Fibroblast of lung (primary cell): ENCODE data around the gene RBM33. TPM values are rescaled to one million over a fixed set of nuclear protein-coding genes. Genes with fewer than 3 reads are reported as not detected.
A peak's percentile ranks its signal among the peaks of the same experiment; 100 is the strongest.

Experiments
- DNase-seq, 2 donors: peaks; one replicate each; pipeline versions ENCODE4 v3.0.0 to v3.0.0-alpha.2; 2010; ENCODE audit warnings: low read depth in 2 of 2
- H2AFZ ChIP-seq: 2 replicates; pipeline ENCODE4 v1.5.1; 2012; ENCODE audit warnings: low read length, control low read depth, inconsistent platforms
- H3K27ac ChIP-seq: 2 replicates; pipeline ENCODE4 v1.5.1; 2011; ENCODE audit warnings: low read length, control low read depth; ENCODE audit not compliant: insufficient read depth
- H3K27me3 ChIP-seq: 2 replicates; pipeline ENCODE4 v1.5.1; 2011; ENCODE audit warnings: mild to moderate bottlenecking, low read length; ENCODE audit not compliant: control insufficient read depth, insufficient read depth
- H3K36me3 ChIP-seq: 2 replicates; pipeline ENCODE4 v1.5.1; 2011; ENCODE audit warnings: low read length; ENCODE audit not compliant: control insufficient read depth, insufficient read depth
- H3K4me1 ChIP-seq: 2 replicates; pipeline ENCODE4 v1.5.1; 2011; ENCODE audit warnings: low read length; ENCODE audit not compliant: control insufficient read depth, insufficient read depth; ENCODE audit errors: extremely low read depth
- H3K4me2 ChIP-seq: 2 replicates; pipeline ENCODE4 v1.5.1; 2011; ENCODE audit warnings: low read length, control low read depth; ENCODE audit not compliant: insufficient read depth; ENCODE audit errors: extremely low read depth
- H3K4me3 ChIP-seq, 4 experiments: fragments of 200-600 bp in 1 of 4; sonication (generic) in 1 of 4; replicated peaks in 1 of 4; 2 replicates each; pipeline ENCODE4 v1.5.1; 2011 to 2016; ENCODE audit warnings: low read length in 4 of 4, low read depth in 3 of 4, mild to moderate bottlenecking in 3 of 4, control low read depth in 2 of 4, inconsistent platforms in 1 of 4, mixed read lengths in 1 of 4; ENCODE audit not compliant: insufficient read depth in 1 of 4; ENCODE audit errors: control extremely low read depth in 1 of 4
- H3K79me2 ChIP-seq: 2 replicates; pipeline ENCODE4 v1.5.1; 2012; ENCODE audit warnings: mild to moderate bottlenecking, low read length, inconsistent platforms; ENCODE audit not compliant: control insufficient read depth, insufficient read depth
- H3K9ac ChIP-seq: 2 replicates; pipeline ENCODE4 v1.5.1; 2011; ENCODE audit warnings: mild to moderate bottlenecking, low read length, control low read depth; ENCODE audit not compliant: insufficient read depth
- H3K9me3 ChIP-seq: 2 replicates; pipeline ENCODE4 v1.5.1; 2012; ENCODE audit warnings: low read depth, low read length; ENCODE audit not compliant: control insufficient read depth, insufficient read depth
- H4K20me1 ChIP-seq: 2 replicates; pipeline ENCODE4 v1.5.1; 2011; ENCODE audit warnings: low read length; ENCODE audit not compliant: control insufficient read depth, insufficient read depth; ENCODE audit errors: extremely low read depth
- EZH2 ChIP-seq: IDR thresholded peaks from 2 replicates; pipeline ENCODE4 v1.5.1; 2012; ENCODE audit warnings: low read length, control low read depth, mild to moderate bottlenecking; ENCODE audit errors: missing control alignments
- polyA plus RNA-seq, 2 donors: library from polyadenylated mRNA; depleted of rRNA in 1 of 2; stranded (reverse) in 1 of 2; unstranded in 1 of 2; fragments of >200 nt; gene quantifications; 2 replicates each; pipeline ENCODE4 v1.2.1, GENCODE V29; 2011 to 2012; ENCODE audit warnings: missing spikeins in 1 of 2
- total RNA-seq: library from RNA; depleted of rRNA; stranded (reverse); fragments of >200 nt; gene quantifications from 2 replicates; pipeline ENCODE4 v1.2.1, GENCODE V29; 2014
- TF ChIP-seq, protein P1 (sequence below), 2 donors: IDR thresholded peaks in 1 of 2; conservative IDR thresholded peaks in 1 of 2; 1 replicate in 1 of 2; 2 replicates in 1 of 2; pipeline ENCODE4 v1.5.1; 2011 to 2012; ENCODE audit warnings: low read length in 2 of 2, control low read depth in 1 of 2, inconsistent platforms in 1 of 2, low read depth in 1 of 2, mild to moderate bottlenecking in 1 of 2

RBM33 gene
- total and polyA plus RNA-seq, 2 donors (not counting 1 experiment from before 2014, with no cell fraction given), result 6.9 to 33.2 TPM

DNA sequence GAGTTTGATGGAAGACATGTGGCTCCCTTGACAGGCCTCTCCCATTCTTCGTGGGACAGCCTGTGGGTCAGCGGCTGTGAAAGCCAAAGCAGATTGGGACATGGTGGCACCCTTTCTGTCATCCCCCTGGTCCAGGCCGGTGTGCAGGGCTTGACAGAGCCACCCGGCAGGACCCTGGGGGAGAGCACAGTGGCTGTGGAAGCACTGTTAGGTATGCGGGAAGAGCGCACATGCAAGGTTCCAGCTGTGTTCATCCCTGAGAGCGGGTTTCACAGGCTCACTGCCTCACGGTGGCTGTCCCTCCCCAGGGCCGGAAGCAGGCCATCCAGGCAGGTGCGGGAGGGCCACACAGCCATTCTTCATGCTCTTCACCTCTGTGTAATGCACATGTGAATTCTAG is 138.0 kb downstream of the RBM33 start:
- H3K4me2 ChIP-seq, result no peak overlapping the region
- H3K9me3 ChIP-seq, result no peaks in the 10 kb centered on the region
- no peak overlapping the region for H3K4me3 ChIP-seq
- H3K27me3 ChIP-seq, result no peaks in the 10 kb centered on the region
- H3K9ac ChIP-seq, result no peak overlapping the region
- no peak overlapping the region for H2AFZ ChIP-seq
- H3K4me1 ChIP-seq, result peaks cover 2% of the 10 kb centered on the region
- DNase-seq, result no peak
- no peaks in the 10 kb centered on the region for H3K79me2 ChIP-seq
- no peaks in the 10 kb centered on the region for H4K20me1 ChIP-seq
- H3K27ac ChIP-seq, result no peak overlapping the region
- no peak for TF ChIP-seq EZH2
- TF ChIP-seq, protein P1, sequence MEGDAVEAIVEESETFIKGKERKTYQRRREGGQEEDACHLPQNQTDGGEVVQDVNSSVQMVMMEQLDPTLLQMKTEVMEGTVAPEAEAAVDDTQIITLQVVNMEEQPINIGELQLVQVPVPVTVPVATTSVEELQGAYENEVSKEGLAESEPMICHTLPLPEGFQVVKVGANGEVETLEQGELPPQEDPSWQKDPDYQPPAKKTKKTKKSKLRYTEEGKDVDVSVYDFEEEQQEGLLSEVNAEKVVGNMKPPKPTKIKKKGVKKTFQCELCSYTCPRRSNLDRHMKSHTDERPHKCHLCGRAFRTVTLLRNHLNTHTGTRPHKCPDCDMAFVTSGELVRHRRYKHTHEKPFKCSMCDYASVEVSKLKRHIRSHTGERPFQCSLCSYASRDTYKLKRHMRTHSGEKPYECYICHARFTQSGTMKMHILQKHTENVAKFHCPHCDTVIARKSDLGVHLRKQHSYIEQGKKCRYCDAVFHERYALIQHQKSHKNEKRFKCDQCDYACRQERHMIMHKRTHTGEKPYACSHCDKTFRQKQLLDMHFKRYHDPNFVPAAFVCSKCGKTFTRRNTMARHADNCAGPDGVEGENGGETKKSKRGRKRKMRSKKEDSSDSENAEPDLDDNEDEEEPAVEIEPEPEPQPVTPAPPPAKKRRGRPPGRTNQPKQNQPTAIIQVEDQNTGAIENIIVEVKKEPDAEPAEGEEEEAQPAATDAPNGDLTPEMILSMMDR (conservative IDR thresholded peaks at IDR 0.05 in 1 of 2, IDR thresholded peaks at IDR 0.05 in 1 of 2; ENCODE audit: low read depth in 1 of 2, low read length in 2 of 2), result no peak
- peaks cover 5% of the 10 kb centered on the region for H3K36me3 ChIP-seq

DNA sequence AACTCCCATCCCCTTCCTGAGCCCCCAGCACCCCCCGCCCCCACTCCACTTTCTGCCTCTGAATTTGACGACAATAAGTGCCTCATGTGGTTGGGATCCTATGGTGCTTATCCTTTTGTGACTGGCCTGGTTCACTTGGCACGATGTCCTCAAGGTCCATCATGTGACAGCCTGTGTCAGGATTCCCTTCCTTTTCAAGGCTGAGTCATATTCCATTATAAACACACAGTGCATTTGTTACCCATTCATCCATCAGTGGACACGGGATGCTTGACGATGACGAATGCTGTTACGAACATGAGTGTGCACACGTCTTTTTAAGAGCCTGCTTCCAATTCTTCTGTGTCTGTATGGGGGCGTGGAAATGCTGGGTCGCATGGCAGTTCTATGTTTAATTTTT is 141.1 kb downstream of the RBM33 start:
- Histone ChIP-seq H3K27ac (no peak overlapping the region), H3K9me3 (no peaks in the 10 kb centered on the region), H3K9ac (no peak overlapping the region), H3K4me1 (peaks cover 2% of the 10 kb centered on the region), H3K36me3 (peaks cover under 1% of the 10 kb centered on the region), H4K20me1 (no peaks in the 10 kb centered on the region), H3K79me2 (no peaks in the 10 kb centered on the region), H3K4me3 (no peak overlapping the region), H3K27me3 (no peaks in the 10 kb centered on the region), H2AFZ (no peak overlapping the region), H3K4me2 (no peak overlapping the region)
- DNase-seq, result peak; percentile 40 to 74
- TF ChIP-seq EZH2, result no peak
- TF ChIP-seq, protein P1 (conservative IDR thresholded peaks at IDR 0.05 in 1 of 2, IDR thresholded peaks at IDR 0.05 in 1 of 2; ENCODE audit: low read depth in 1 of 2, low read length in 2 of 2), result no peak

- Histone ChIP-seq H3K4me3 (no peak overlapping the region), H3K4me1 (peaks cover 2% of the 10 kb centered on the region), H3K27ac (no peak overlapping the region), H2AFZ (no peak overlapping the region), H3K9me3 (no peaks in the 10 kb centered on the region), H3K27me3 (no peaks in the 10 kb centered on the region), H4K20me1 (no peaks in the 10 kb centered on the region), H3K9ac (no peak overlapping the region), H3K36me3 (no peaks in the 10 kb centered on the region), H3K4me2 (no peak overlapping the region), H3K79me2 (no peaks in the 10 kb centered on the region)
- TF ChIP-seq, protein P1 (conservative IDR thresholded peaks at IDR 0.05 in 1 of 2, IDR thresholded peaks at IDR 0.05 in 1 of 2; ENCODE audit: low read depth in 1 of 2, low read length in 2 of 2), result no peak
- no peak for TF ChIP-seq EZH2
- no peak for DNase-seq
Observed at GRCh38 chr7:155786491-155786890, 142.0 kb downstream of the RBM33 start.
